Neural progenitor cell (in vitro differentiated cells): ENCODE measurements around the gene LPO.

Source experiments
- CTCF ChIP-seq: fragments of 200-600 bp; sonication (generic); IDR thresholded peaks from 2 replicates; pipeline ENCODE4 v1.5.1; 2017; ENCODE audit warnings: antibody characterized with exemption, mild to moderate bottlenecking
- EZH2phosphoT487 ChIP-seq: fragments of 200-600 bp; sonication (generic); IDR thresholded peaks from 2 replicates; pipeline ENCODE4 v1.6.1; 2017; ENCODE audit warnings: antibody characterized with exemption

GRCh38 chr17:58242171-58242784, 3.9 kb downstream of the LPO start:
- TF ChIP-seq CTCF (no peak), EZH2phosphoT487 (no peak)
